HUES6 (cell line): Measurements from ENCODE around the gene IMPA2.
"Not testable (repeated sequence)": the region's sequence is repeated elsewhere in the genome, so short reads cannot be mapped to it uniquely, and the experiment has no call there.

Source experiments
- H3K27ac ChIP-seq: 2 replicates; pipeline ENCODE4 v1.7.0; 2013; ENCODE audit warnings: low read depth, mild to moderate bottlenecking, low read length, inconsistent platforms
- H3K27me3 ChIP-seq: 2 replicates; pipeline ENCODE4 v1.6.1; 2013; ENCODE audit warnings: low read length; ENCODE audit not compliant: control insufficient read depth, insufficient read depth
- H3K36me3 ChIP-seq: 2 replicates; pipeline ENCODE4 v1.6.1; 2013; ENCODE audit warnings: low read length; ENCODE audit not compliant: control insufficient read depth, insufficient read depth
- H3K4me1 ChIP-seq: 2 replicates; pipeline ENCODE4 v1.6.1; 2013; ENCODE audit warnings: low read length; ENCODE audit not compliant: control insufficient read depth, insufficient read depth
- H3K4me3 ChIP-seq: 2 replicates; pipeline ENCODE4 v1.5.1; 2013; ENCODE audit warnings: low read depth, low read length
- H3K9ac ChIP-seq: one replicate; pipeline ENCODE4 v1.6.1; 2013; ENCODE audit warnings: mild to moderate bottlenecking, low read length
- H3K9me3 ChIP-seq: 2 replicates; pipeline ENCODE4 v1.6.1; 2013; ENCODE audit warnings: low read depth, low read length; ENCODE audit not compliant: control insufficient read depth, insufficient read depth

IMPA2 gene

DNA sequence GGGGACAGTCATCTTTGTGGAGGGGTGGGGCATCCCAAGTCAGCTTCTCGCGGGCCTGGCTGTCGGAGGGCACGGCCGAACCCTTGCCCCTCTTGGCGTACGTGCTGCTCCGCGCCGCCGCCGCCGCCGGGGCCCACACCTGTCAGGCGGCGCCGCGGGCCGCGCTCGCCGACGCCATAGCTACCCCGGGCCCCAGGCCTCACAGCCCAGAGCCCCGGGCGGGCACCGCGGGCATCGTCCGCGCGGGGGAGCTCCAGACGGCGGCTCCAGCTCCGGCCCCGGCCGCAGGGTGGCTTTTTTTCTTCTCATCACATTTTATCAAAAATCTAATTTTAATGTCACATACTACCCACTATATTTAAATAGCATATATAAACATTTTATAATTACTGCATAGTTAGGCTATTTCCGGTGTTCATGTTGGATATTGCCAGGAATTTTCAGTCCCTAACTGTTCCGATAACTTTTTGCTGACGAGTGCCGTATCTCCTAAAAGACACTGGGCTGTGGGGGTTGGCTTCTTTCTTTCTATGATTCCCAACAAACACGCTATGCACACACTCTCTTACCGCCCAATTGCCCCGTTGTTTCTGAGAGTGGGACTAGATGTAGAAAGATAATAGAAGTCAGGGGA is 87.1 kb downstream of the IMPA2 start:
- H3K9me3 ChIP-seq, H3K27ac ChIP-seq, H3K9ac ChIP-seq, H3K4me1 ChIP-seq, H3K27me3 ChIP-seq, H3K36me3 ChIP-seq, H3K4me3 ChIP-seq: not testable (repeated sequence)

DNA sequence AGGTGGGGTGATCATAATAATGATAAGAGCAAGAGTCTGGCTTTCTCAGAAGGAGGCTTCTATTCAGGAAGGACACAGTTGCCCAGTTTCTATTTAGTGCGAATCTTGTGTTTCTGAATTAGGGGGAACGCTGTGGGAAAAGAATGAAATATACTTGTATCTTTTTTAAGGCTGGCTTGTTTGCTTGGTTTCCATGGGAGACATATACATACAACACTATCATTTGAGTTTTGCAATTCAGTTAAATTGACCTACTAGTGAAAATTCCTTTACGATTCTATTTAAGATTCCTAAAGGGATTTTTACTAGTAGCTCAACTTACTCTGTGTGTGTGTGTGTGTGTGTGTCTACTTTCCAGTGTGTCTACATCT is 87.6 kb downstream of the IMPA2 start:
- H3K27ac ChIP-seq, result no peak overlapping the region
- no peaks in the 10 kb centered on the region for H3K36me3 ChIP-seq
- no peak overlapping the region for H3K4me3 ChIP-seq
- H3K9me3 ChIP-seq, result no peaks in the 10 kb centered on the region
- no peak overlapping the region for H3K9ac ChIP-seq
- no peaks in the 10 kb centered on the region for H3K4me1 ChIP-seq
- no peaks in the 10 kb centered on the region for H3K27me3 ChIP-seq

DNA sequence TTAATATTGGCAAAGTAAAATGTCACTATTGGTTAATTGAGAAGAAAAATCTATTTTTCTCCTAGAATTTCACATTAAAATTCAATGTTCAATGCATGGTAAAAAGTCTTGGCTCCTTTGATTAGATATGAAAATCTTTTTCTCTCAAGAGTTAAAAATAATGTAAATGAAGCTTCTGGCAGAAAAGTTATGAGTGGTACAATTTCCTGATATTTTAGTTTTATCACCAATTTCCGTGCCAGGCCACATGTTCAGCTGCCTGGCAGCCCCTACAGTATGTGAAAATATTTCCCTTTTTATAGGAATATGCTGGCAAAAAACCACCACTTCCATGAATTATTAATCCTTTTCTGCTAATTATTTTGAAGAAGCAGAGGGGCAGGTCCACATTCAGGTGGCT is 89.8 kb downstream of the IMPA2 start:
- H3K27ac ChIP-seq, H3K36me3 ChIP-seq, H3K4me1 ChIP-seq, H3K27me3 ChIP-seq, H3K9me3 ChIP-seq, H3K9ac ChIP-seq, H3K4me3 ChIP-seq: not testable (repeated sequence)

DNA sequence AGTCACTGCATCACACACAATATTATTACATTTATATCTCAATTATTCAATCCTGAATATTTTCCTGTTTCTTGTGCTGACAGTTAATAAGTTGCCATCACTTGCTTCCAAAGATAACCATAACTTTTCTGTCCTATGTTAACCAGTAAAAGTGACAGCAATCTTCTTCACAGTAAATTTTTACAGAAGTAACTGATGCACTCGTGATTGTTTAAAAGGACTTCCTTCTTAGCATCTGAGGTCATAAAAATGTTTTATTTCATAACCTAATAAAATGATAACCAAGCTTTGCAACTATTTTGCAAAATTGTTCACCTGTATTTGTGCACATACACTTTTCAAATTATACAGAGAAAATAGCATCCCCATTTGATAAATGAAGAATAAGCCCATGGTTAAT is 91.7 kb downstream of the IMPA2 start:
- H3K9ac ChIP-seq, result no peak overlapping the region
- H3K4me1 ChIP-seq, result peaks cover 3% of the 10 kb centered on the region; the same call in 1 of the 2 replicates
- no peak overlapping the region for H3K4me3 ChIP-seq

DNA sequence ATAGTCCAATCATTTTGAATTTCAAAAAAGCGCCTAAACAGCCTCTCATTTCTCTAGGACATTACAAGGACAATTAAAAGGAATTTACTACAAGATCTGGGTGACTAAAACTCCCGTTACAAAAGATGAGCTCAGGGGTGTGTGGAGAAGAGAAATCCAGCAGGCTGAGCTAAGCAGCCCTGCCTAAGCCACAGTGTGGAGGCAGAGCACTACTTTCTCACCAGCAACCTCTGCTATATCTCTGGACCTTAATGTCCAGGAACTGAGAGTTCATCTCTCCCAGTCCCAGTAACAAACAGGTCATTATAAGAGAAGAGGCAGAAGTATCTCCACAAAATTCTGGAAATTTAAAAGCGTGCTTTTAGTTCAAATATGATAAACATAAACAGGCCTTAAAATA is 93.4 kb downstream of the IMPA2 start:
- peaks cover 11% of the 10 kb centered on the region for H3K27me3 ChIP-seq
- H3K36me3 ChIP-seq, result no peaks in the 10 kb centered on the region
- no peak overlapping the region for H3K4me3 ChIP-seq
- no peaks in the 10 kb centered on the region for H3K9me3 ChIP-seq
- H3K9ac ChIP-seq, result no peak overlapping the region
- no peak overlapping the region for H3K27ac ChIP-seq
- peaks cover 3% of the 10 kb centered on the region; the same call in 1 of the 2 replicates for H3K4me1 ChIP-seq

More for the DNA sequence above, 91.7 kb downstream of the IMPA2 start:
- no peaks in the 10 kb centered on the region for H3K36me3 ChIP-seq
- H3K27ac ChIP-seq, result no peak overlapping the region
- peaks cover 11% of the 10 kb centered on the region for H3K27me3 ChIP-seq
- H3K9me3 ChIP-seq, result no peaks in the 10 kb centered on the region

DNA sequence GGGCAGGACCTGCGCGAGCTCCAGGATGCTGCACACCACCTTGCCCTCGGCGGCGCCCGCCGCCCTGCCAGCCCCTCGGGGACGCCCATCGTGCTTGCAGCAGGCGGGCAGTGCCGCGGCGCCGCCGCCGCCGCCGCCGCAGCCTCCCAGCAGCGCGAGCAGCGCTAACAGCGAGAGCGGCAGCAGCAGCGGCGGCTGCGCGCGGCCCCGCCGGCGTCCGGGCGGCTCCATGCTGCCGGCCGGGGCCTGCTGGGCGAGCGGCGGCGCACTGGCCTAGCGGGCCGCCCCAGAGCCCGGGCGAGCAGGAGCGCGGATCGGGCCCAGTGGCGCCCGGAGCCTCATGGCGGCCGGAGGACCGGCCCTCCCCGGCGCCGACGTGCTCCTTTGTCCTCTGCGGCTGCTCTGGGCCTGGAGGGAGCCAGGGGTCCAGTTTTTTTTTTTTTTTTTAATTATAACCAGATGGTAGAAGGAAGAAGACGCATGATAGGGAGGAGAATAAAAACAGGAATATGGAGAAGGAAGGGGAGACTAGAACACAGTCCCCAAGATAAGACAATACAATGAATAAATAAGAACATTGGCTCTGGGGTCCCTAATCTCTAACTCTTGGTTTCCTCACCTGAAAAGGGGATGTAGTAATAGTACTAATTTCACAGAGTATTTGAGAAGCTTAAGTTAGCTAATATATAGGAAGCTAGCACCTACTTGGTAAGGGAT is 95.3 kb downstream of the IMPA2 start:
- H3K9ac ChIP-seq, result no peak overlapping the region
- peaks cover 3% of the 10 kb centered on the region; the same call in 1 of the 2 replicates for H3K4me1 ChIP-seq
- no peaks in the 10 kb centered on the region for H3K9me3 ChIP-seq
- H3K27ac ChIP-seq, result no peak overlapping the region
- no peaks in the 10 kb centered on the region for H3K36me3 ChIP-seq
- H3K27me3 ChIP-seq, result peaks cover 11% of the 10 kb centered on the region
- H3K4me3 ChIP-seq, result peak overlapping the region; percentile 40

DNA sequence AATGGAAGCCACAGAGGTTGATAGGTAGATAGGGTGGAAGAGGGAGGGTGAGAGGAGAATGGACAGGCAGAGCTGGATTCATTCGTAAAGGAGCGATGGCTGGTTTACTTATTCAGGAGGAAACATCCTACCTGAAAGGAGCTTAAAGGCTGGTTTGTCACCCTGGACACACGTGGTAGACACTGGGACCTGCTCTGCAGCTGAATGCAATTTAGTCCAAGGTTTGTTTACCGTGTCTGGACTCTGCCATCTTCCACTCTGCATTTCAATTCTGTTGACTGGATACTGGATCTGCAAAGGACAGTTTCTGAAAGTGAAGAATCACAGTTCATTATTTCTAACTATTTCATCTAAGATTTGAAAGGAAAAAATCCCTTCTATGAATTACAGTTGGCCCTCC is 96.7 kb downstream of the IMPA2 start:
- not testable (repeated sequence) for H3K9me3 ChIP-seq, H3K4me1 ChIP-seq, H3K27ac ChIP-seq, H3K9ac ChIP-seq, H3K36me3 ChIP-seq, H3K4me3 ChIP-seq
- H3K27me3 ChIP-seq, result peaks cover 14% of the 10 kb centered on the region

DNA sequence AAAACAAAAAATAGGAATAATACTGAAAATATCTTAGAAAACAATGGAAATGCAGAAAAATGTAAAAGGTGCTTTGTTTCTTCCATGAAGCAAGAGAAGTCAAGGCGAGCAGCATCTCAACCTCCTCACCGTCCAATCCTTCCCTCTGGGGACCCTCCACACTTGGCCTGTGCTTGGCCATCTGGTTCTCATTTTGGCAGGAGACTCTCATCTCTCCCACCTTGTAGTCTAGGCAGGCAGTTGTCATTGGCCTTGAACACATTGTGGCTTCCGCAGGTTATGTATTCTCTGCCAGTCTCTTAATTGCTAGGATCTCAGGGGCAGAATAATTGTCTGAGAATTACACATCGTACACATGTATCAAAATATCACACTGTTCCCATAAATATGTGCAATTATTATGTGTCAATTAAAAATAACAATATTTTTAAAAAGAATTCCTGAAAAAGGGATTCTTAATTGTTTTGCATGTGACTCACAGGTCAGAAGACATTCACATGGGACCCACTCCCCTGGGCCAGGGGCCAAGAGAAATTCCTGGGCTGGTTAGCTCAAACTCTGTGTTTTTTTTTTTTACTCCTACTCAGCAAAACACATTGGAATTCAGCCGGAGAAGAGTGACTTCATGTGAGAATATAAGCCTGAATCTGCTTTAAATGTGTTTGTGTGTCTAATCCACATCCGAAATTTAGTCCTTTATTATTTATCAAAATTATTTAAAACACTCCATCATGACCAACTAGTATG is 98.4 kb downstream of the IMPA2 start:
- Histone ChIP-seq H3K36me3 (no peaks in the 10 kb centered on the region), H3K27me3 (peaks cover 15% of the 10 kb centered on the region), H3K9me3 (no peaks in the 10 kb centered on the region), H3K4me3 (no peak overlapping the region), H3K4me1 (peaks cover 3% of the 10 kb centered on the region; the same call in 1 of the 2 replicates), H3K27ac (no peak overlapping the region), H3K9ac (no peak overlapping the region)
